Right cardiac atrium (tissue), 5 donors: ENCODE data around the gene SCGB1C2. TPM values are rescaled to one million over a fixed set of nuclear protein-coding genes. Genes with fewer than 3 reads are reported as not detected.

Experiments
- ATAC-seq, 2 donors: fragments of 200-7000 bp; cut with Tn5 transposase; one replicate each; pipeline versions ENCODE4 v1.8.0 to v1.9.1; 2020; ENCODE audit warnings: moderate library complexity in 2 of 2, mild to moderate bottlenecking in 1 of 2
- DNase-seq, 3 donors: peaks; one replicate each; pipeline ENCODE4 v3.0.0-alpha.2; 2020
- H3K27ac ChIP-seq: one replicate; pipeline ENCODE4 v1.5.1; 2013; ENCODE audit warnings: mild to moderate bottlenecking, low read length, control low read depth, moderate library complexity
- H3K27me3 ChIP-seq: one replicate; pipeline ENCODE4 v1.6.1; 2013; ENCODE audit not compliant: control insufficient read depth, insufficient read depth
- H3K4me1 ChIP-seq: one replicate; pipeline ENCODE4 v1.6.1; 2013; ENCODE audit warnings: low read length; ENCODE audit not compliant: control insufficient read depth, insufficient read depth
- H3K4me3 ChIP-seq: one replicate; pipeline ENCODE4 v1.5.1; 2013; ENCODE audit warnings: low read length, control low read depth
- H3K9me3 ChIP-seq: one replicate; pipeline ENCODE4 v1.6.1; 2013; ENCODE audit warnings: low read length; ENCODE audit not compliant: control insufficient read depth
- WGBS: extraction: QIAGEN DNeasy Blood & Tissue Kit; methylation state at CpG from one replicate; pipeline ENCODE4 v1.1.7; 2013; 5-methylcytosine and 5-hydroxymethylcytosine counted together
- intact Hi-C, 4 donors: fragments of 100-400 bp; cut with DNase I; formaldehyde crosslinking; loops; one replicate each; pipeline versions ENCODE4 v1.11.0 to v1.14.0; 2022 to 2023
- polyA plus RNA-seq: library from polyadenylated mRNA; stranded (reverse); fragments of 200-250 nt; gene quantifications from one replicate; pipeline ENCODE4 v1.2.3, GENCODE V29; 2013
- total RNA-seq, 4 donors: library from RNA; stranded (reverse); fragmentation: NEBNext Ultra II Directional; extraction: Animal tissue kit (Norgen Biotek cat#: 25700); gene quantifications; one replicate each; pipeline ENCODE4 v1.2.1, GENCODE V29; 2021
- donor health status: healthy with polysubstance abuse.
- donor health status: DM: no; HTN: yes; CAD: no.
- donor health status: DM: no; HTN: no; CAD: no.
- donor health status: DM: no; HTN: yes; CAD: no; lungs with severe emphysema.
- donor health status: DM: yes; HTN: yes; CAD: no.

Gene SCGB1C2
- total and polyA plus RNA-seq, 5 donors, result not detected

- WGBS, result 74% methylated on average over 8 of the region's 8 CpGs
- no peaks in the 10 kb centered on the region for H3K9me3 ChIP-seq
- ATAC-seq (no peak), DNase-seq (no peak)
- no peaks in the 10 kb centered on the region for H3K4me1 ChIP-seq
- H3K4me3 ChIP-seq, result no peak overlapping the region
- H3K27me3 ChIP-seq, result no peaks in the 10 kb centered on the region
- no peak overlapping the region for H3K27ac ChIP-seq
- intact Hi-C loops, result no loop called here
These were observed 45.7 kb downstream of the SCGB1C2 start for GRCh38 chr17:183021-183420.

GRCh38 chr17:185445-186138, 48.2 kb downstream of the SCGB1C2 start:
- WGBS, result 67% methylated on average over 14 of the region's 14 CpGs
- no peaks in the 10 kb centered on the region for H3K27me3 ChIP-seq
- no peak overlapping the region for H3K27ac ChIP-seq
- no peaks in the 10 kb centered on the region for H3K4me1 ChIP-seq
- ATAC-seq (no peak), DNase-seq (peak in 1 of 3 donors; percentile 10)
- H3K9me3 ChIP-seq, result no peaks in the 10 kb centered on the region
- intact Hi-C loops, result no loop called here
- no peak overlapping the region for H3K4me3 ChIP-seq

GRCh38 chr17:187130-187529, 49.8 kb downstream of the SCGB1C2 start:
- H3K9me3 ChIP-seq, result no peaks in the 10 kb centered on the region
- WGBS, result 71% methylated on average over 2 of the region's 2 CpGs
- DNase-seq (no peak), ATAC-seq (no peak)
- H3K27me3 ChIP-seq, result no peaks in the 10 kb centered on the region
- no peak overlapping the region for H3K27ac ChIP-seq
- no peaks in the 10 kb centered on the region for H3K4me1 ChIP-seq
- intact Hi-C loops, result no loop called here
- H3K4me3 ChIP-seq, result no peak overlapping the region

Other genes with a start within 250 kb of the SCGB1C2 start
- 1 to 10 TPM; 2.3 to 5.3 (median 3.0) TPM for gene DOC2B, start 44.1 kb downstream of the SCGB1C2 start, total RNA-seq
- gene DOC2B, start 44.1 kb downstream of the SCGB1C2 start, polyA plus RNA-seq, result 2.8 TPM
- gene RPH3AL, start 215.2 kb downstream of the SCGB1C2 start, total RNA-seq, result 10 to 100 TPM in 2 of 4 donors, 1 to 10 TPM in 2; 4.7 to 11.5 (median 10.2) TPM
- gene RPH3AL, start 215.2 kb downstream of the SCGB1C2 start, polyA plus RNA-seq, result 6.7 TPM